GM19372 (cell line): ENCODE results near the gene LPAR1.

Experiments
- ATAC-seq: cut with Tn5 transposase; IDR thresholded peaks from one replicate; pipeline ENCODE4 v1.9.1; 2021; ENCODE audit warnings: mild to moderate bottlenecking, low read depth, moderate library complexity; ENCODE audit not compliant: unreplicated experiment

Gene LPAR1

DNA sequence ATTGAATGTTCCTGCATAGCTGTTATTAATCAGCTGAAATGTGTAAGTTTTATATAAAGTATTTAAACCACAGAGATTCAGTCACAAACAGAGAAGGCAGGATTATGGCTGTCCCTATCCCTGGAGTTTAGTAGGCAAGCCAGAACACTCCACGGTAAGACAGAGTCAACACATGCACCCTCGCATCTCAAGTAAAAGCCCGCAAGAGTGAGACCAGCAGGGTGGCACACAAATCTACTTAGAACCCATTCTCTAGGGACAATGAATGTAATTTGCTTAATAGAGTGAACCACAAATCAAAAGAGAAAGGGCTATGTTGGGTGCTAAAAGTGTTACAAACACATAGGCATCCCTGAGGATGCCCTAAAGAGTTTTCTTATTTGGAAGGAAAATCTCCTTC, 35.1 kb downstream of the LPAR1 start:
- no peak for ATAC-seq

DNA sequence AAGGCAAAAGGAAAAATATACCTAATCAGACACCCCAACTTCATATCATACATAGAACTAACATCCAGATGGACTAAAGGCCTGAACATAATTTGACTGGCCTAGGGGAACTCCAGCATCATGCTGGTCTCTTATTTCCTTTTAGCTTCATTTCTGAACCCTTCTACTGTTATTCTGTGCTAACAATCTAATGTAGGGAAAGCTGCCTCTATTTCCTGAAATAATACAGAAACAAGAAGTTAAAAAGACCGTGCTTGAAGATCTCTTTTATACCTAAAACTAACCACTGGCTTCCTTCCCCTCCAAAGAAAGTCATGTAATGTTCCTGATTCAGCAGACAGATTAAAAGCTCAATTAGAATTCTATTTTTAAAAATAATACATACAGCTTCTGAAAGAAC, 36.7 kb downstream of the LPAR1 start:
- no peak for ATAC-seq

DNA sequence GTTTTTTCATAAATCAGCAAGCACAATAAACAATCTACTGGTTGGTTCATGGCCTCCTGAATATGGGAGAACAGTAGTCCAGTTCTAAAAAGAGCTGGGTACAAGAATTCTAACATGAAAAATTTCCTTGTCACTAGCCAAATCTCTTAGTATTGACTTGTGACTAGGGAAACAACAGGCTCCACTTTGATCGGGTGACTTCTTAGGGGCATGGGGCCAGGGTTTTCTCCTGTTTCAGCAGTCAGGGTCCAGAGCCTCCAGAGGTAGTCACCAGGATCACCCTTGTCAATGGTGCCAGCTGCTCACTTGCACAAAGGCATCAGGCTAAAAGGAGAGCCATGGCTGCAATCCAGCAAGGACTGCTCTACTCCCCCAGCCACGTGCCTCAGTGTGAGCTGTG, 38.1 kb downstream of the LPAR1 start:
- ATAC-seq: no peak

DNA sequence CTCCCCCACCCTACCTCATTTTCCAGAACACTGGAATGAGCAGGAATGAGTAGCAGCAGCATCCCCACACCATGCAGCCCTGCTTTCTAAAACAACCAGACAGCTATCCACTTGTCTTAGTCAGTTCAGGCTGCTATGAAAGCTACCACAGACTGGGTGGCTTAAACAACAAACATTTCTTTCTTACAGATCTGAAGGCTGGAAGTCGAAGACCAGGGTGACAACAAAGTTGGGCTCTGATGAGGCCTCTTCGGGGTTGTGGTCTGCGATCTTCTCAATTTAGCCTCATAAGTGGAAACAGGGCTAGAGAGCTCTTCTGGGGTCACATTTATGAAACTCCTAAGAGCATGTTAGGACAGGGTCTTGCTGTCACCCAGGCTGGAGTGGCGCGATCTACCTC, 38.9 kb downstream of the LPAR1 start:
- no peak for ATAC-seq

DNA sequence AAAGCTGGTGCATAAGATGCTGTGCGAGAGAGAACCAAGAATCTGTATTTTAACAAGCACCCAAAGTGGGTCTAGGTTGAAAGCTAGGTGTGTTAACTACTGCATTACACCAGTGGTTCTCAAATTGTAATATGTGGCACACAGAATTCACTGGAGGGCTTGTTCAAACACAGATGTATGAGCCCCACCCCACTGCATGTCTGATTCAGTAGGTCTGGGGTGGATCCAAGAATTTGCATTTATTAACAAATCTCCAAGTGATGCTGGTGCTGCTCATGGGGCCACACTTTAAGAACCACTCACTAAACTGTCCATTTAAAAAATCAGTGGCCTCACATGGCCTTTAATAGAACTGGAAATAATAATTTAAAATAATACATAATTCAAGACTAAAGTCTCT, 40.4 kb downstream of the LPAR1 start:
- ATAC-seq: no peak

DNA sequence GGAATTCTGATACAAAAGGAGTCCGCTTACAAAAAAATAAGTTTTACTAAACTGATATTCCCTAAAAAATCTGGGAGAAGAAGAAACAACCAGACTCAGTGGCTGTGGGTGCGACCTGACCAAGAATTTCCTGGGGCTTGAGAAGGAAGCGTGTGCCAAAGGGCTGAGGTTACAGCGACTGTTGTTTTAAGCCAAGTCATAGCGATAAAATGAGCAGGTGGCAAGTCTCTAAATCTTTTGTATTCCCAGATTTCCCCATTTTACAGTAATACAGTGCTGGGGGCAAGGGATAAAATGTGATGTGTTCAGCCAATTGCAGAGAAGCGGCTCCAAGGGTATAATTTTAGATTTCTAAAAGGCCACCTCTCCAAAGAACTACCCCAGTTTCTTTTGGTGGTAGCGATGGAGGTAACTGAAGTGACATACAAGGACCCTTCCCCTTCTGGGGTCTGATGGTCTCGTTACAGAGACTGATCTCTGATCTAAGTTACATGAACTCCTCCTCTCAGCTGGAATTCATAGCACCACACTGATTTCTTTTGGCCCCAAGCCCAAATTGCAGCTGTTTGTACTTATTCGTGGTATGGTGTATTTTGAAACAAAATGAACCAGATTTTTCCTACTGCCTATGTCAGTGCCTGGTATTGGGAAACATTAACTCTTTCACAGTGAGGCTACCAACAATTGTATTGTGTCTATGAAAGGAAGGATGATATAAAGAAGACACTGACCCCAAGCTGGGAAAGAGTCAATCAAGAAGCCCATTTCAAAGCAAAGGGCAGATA, 41.6 kb downstream of the LPAR1 start:
- no peak for ATAC-seq

DNA sequence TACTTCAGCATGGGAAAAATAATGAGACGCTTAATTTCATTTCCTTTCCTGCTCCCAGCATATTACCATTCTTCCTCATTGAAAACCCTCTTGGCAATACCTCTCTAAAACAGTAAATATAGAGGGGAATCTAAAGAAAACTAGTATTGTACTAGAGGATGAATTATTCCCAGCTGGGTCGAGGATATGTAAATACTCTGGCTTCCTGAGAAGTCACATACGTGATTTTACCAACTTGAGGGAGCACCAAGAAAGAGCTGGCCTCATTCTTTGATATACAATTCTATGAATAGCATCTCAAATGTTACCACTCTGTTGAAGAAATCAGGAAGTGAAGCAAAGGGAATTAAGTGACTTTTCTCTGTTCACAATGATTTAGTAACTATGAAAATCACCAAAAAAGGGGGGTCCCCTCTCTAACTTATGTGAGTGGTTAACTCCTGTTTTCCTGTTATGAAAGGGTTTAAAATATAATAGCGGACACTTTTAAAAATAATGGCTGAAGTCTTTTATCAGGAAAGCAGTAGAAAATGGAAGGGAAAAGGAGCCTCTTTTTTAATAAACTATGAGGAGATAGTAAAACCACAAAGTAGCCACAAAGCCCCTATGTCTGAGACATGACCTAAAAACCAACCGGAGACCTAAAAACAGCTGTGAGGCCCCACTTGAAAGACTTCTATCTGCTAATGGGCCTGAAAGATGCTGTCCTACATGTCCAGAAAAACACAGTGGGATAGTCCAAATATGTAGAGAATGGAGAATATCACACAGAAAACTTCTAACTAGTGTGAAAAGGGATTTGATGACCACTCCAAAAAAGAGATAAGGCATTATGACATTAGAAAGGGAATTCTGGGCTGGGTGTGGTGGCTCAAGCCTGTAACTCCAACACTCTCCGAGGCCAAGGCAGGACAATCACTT, 42.6 kb downstream of the LPAR1 start:
- ATAC-seq: no peak

DNA sequence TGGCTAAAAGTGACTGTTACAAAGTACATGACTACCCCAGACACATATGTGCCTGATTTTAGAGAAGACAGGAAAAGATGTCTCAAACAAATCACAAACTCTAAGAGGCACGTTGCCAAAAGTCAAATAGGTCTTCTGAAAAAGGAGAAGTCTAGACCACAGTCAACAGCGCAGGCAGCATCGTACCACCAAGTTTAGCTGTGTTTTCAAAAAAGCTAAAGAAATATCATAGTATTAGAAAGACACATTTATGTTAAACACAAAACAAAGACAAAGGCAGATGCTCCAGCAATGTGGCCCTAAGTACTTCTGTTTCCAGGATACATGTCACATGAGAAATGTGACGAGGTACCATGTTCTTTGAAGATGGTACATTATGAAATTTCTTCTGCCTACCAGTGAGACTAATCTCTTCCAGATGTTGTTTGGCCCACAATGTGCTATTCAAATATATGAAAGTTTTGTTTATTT, 43.5 kb downstream of the LPAR1 start:
- ATAC-seq: no peak

DNA sequence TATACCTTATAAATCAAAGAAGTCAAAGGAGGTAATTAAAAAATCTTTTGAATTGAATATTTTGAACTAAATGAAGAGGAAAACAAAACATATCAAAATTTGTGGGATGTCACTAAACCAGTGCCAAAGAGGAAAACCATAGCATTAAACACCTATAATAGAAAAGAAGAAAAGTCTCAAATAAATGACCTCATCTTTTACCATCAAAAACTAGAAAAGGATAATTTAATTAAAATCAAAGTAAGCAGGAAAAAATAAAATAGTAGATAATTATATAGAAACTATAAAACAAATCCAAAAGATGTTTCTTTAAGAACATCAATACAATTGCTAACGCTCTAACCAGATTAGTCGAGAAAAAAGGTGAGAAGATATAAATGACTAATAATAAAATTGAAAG, 47.8 kb downstream of the LPAR1 start:
- no peak for ATAC-seq

DNA sequence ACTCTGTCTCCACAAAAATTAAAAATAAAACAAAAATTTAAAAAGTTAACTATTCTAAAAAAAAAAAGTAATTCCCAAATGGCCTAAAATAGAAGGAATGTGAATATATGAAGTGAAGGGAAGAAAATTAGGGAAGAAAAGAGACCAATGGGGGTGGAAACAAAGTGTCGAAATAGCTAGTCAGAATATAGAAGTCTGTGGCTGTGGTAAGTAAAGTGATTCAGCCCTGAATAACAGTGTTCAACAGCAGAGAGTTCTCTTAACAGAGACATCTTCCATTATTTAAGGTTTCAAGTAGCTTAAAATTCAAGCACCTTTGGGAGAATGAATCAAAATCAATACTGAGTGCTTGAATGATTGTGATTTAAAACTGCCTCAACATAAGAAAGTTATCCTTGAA, 51.7 kb downstream of the LPAR1 start:
- no peak for ATAC-seq

DNA sequence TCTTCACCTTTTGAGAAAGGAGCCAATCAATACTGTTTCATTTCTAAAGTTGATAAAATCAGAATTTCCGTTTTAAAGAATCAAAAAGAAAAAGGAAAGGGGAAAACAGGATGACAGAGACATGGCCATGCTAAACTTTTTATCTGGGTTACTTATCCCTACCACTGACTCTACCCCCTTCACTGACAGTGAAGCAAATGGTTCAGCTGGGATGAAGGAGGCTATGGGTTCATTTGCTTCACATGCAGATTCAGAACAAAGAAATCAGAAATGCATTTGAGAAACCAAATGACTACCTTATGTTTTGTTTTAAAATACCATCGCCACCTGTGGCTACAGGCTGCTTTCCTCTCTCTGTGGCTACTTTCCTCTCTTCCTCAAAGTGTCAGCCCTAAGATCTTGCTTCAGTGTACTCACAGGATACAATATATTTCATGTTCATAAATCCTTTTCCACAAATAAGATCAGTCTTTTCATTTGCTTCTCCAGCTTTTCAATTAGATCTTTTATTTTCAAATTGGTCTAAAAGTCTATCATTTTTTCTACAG, 53.3 kb downstream of the LPAR1 start:
- no peak for ATAC-seq

DNA sequence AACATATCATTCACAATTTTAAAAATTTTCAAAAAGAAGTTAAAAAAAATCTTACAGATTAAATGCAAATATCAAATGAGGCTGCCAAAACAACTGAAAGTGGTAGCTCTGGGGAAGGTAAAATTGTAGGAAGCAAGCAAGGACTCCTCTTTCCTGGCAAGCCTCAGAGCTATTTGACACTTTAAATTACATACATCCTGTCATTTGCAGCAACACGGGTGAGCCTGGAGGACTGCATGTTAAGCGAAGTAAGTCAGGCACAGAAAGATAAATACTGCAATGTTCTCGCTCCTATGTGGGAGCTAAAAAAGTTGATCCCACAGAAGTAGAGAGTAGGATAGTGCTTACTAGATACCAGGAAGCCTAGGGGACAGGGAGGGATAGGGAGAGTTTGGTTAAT, 58.0 kb downstream of the LPAR1 start:
- ATAC-seq: no peak

DNA sequence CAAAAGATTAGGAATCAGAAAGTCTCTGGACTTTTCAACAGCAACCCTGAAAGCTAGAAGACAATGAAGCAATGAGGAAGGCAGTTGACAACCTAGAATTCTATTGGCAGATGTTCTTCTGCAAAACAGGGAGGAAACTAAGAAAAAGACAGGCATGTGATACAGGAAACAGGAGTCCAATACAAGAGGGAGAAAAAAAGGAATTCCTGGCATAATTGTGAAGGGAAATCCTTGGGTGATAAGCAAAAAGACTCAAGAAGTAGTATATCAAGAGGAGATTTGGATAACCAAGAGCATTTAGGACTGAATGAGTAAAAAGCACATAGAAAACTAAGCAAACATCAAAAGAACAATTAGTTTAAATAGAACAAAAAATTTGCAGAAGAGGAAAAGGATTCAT, 58.6 kb downstream of the LPAR1 start:
- no peak for ATAC-seq

DNA sequence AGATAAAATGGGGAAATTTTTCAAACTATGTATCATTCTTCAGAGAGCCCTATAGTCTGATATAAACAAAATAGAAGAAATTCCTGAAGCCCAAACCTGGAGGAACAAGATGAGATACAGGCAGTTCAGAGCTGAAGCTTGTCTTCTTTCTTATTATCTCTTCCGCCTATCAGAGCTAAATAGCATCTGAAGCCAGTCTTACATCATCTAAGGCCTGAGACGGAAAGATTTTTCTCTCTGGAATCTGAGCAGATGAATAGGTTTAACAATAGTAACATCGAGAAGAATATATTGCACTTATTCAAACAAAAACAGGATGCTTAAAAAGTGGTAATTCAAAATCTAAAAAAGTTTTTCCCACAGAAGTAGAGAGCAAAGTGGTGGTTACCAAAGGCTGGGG, 59.8 kb downstream of the LPAR1 start:
- no peak for ATAC-seq

DNA sequence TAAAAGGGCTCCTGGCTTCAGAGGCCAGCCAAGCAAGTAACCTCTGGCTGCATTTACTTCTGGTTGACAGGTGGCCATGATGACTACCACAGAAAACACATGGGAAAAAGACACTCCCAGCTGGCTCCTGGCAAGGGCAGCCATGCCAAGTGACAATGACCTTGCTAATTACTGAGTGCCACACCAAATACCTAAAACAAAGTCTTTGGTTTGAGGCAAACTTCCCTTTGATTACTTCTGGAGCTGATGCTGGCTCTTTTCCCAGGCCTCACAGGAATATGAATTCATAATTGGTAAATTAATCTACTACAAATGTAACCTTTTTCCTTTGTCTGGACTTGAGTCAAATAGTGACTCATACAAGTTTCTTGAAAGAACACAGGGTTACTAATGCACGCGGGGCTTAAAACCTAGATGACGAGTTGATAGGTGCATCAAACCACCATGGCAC, 61.0 kb downstream of the LPAR1 start:
- ATAC-seq: no peak

DNA sequence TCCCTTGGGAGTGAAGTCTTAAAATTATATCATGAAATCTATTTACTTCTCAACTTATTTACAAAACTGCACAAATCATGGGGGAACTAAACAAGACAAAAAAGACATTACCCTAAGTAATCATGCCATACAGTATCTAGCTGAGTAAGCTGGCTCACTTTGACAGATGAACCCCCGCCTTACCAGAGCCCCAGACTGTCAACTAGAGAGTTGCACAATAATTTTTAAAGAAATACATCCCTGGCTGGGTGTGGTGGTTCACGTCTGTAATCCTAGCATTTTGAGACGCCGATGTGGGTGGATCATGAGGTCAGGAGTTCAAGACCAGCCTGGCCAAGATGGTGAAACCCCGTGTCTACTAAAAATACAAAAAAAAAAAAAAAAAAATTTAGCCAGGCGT, 62.3 kb downstream of the LPAR1 start:
- no peak for ATAC-seq

DNA sequence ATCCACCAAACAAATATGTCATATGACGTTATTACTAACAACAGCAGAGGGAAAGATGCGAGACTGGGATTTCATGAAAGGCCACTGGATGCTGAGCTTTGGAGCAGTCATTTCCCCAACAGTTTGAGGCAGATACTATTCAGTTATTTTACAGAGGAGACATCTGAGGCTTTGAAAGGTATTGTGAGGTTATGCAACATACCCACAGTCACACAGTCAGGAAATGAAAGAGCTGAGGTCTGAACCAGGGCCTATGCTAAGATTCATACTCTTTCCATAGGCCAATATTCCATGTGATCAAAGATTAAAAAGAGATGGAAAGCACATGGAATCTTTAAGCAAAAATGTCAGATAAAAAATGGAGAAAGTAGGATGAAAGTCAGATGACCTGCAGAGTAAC, 63.0 kb downstream of the LPAR1 start:
- no peak for ATAC-seq

DNA sequence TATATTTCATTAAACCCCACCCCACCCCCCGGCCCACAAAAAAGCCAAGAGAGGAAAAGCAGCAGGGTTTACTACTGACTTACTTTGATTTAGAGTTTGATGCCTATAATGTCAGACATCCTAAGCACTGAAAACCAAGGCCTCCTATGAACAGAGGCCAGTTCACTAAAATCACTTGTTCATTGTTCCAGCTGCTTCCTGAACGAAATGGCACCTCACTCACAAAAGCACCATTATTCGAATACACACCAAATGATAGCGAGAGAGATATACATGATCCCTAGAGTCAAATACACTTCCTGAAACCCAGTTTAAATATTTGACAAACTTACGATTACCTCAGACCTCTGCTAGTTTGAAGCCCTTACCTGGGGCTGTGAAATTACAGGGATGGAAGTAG, 66.6 kb downstream of the LPAR1 start:
- no peak for ATAC-seq

DNA sequence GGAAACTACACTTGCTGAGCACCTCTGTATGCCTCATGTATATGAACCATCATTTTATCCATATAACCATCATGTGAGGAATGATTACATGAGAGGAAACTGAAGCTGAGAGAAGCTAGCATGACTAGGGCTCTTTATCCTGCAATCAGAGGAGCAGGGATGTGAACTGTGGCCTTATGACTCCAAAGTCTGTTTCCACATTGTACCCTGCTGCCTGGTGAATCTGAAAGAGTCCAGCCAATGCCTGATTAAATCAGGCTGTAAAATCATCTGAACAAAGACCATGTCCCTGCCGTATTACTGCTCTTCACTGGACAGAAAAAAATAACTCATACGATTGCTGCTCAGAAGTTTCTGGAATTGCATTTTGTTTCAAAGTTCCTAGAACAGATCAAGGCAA, 67.0 kb downstream of the LPAR1 start:
- ATAC-seq: no peak

DNA sequence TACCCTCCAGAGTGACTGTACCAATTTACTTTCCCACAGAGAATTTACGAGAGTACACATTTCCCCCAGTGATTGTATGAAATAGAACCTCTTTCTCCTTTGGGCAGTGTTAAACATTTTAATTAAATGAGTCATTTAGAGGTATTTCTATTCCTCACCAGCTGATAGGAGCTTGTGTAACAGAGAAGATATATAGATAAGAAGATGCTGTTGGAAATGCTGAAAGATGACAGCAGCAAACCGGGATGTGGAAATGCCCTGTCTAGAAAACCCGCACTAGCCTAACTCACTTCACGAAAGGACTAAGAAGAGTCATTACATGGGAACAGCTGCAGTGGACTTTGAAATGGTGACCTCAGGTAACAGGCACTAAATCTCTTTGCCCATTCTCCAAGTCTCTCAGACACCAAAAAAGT, 68.3 kb downstream of the LPAR1 start:
- no peak for ATAC-seq

DNA sequence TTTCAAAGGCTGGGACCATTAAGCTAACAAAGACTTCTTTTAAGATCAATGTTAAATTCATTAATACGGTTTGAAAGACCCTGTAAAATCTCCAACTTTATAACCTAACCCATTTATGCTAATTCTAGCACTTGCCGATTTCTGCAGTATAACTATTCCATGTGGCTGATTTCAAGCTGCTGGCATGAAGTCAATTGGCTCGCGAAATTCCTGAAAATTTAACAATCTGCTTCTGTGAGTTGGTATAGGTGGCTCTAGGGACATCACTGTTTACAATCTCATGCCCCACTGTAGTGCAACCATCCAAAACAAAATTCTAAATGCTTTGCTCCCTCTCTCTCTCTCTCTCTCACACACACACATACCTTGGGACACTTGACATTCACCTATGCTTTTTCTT, 70.2 kb downstream of the LPAR1 start:
- ATAC-seq: no peak
